ENCODE measurements around the gene MAP3K4.
A peak's percentile ranks its signal among the peaks of the same experiment; 100 is the strongest.
"Not testable (repeated sequence)": the region's sequence is repeated elsewhere in the genome, so short reads cannot be mapped to it uniquely, and the experiment has no call there.

Gene MAP3K4

DNA sequence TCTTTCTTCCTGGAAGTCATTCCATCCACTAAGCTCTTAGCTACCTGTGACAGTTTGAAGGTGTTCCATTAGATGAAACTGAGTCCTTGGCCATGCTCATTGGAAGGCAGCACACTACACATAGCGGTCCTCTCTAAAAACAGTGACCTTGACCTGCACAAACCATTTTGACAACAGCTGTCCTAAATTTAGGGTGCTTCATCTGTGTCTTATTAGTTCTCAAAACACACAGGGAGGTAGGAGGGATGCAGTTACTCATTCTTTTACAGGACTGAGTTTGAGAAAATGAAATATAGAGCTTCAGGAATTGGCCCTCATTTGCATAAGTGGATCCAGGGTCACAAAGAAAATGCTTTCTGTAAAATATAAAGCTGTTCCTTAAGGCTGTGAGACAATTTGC lies 20.4 kb upstream of the MAP3K4 start:
- no peak for DNase-seq

DNA sequence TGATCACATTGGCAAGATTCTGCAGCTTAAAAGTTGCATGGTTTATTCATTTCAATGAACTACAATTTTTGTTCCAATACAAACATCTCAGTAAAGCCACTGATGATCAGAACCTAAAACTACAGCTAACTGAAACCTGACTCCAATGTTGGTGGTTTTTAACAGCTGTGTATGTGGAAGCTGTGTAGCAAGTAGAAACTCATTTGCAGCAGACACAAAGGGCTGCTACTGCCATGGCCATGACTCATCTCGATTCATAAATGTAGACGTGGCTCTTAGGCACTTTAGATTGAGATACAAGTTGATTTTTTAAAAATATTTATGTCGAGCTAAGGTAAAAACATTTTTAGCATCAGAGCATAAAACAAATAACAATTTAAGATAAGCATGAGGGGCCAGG lies 19.5 kb upstream of the MAP3K4 start:
- no peak for DNase-seq

- not testable (repeated sequence) for DNase-seq
Measured at GRCh38 chr6:160972594-160972993, 19.0 kb upstream of the MAP3K4 start.

- DNase-seq: no peak
Measured at GRCh38 chr6:160973311-160974250, 18.0 kb upstream of the MAP3K4 start.

- no peak for DNase-seq
Measured at GRCh38 chr6:160974304-160974771, 17.2 kb upstream of the MAP3K4 start.

DNA sequence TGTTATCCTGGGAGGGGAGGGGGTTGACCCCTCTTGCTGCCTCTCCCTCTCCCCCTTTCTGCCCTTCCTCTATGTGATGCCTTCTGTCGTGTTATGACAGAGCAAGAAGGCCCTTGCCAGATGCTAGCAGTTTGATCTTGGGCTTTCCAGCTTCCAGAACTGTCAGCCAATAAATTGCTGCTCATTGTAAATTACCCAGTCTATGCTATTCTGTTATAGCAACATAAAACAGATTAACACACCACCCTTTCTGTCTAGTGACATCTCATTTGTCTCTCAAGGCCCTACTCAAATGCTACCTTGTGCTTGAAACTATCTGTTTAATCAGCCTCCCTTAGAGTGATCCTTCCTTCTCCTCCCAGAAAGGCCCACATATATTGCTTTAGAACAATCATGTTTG lies 16.4 kb upstream of the MAP3K4 start:
- no peak for DNase-seq

GRCh38 chr6:160975961-160976360 lies 15.6 kb upstream of the MAP3K4 start:
- DNase-seq: not testable (repeated sequence)

DNA sequence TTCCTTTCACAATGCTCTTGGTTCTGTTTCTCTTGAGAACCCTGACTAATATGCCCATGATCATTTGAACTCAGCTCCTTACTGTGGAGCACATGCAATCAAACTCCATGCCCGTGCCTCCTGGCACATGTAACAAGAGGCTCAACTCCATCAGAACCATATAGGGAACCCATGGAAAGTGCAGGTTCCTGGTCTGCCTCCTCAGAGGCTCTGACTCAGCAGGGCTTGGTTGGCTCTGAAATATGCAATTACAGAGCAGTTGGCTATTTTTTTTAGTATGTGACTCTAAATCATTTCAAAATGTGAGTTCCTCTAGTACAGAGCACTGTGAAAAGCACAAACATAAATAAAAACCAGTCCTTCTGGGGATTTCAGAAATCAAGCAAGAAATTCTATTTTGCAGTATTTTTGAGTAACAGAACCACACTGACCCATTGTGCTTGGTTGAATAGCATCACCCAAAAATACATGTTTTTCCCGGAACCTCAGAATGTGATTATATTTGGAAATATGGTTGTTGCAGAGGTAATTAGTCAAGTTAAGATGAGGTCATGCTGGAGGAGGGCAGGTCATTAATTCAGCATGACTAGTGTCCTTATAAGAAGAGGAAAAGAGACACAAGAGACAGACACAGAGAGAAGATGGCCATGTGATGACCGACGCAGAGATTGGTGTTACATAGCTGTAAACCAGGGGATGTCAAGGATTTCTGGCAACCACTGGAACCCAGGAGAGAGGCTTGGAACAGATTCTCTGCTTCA lies 13.2 kb upstream of the MAP3K4 start:
- DNase-seq: no peak

GRCh38 chr6:160979061-160979708 lies 12.4 kb upstream of the MAP3K4 start:
- DNase-seq: no peak

GRCh38 chr6:160983377-160983948 lies 8.1 kb upstream of the MAP3K4 start:
- not testable (repeated sequence) for DNase-seq

GRCh38 chr6:160986851-160987250 lies 4.7 kb upstream of the MAP3K4 start:
- DNase-seq: no peak

DNA sequence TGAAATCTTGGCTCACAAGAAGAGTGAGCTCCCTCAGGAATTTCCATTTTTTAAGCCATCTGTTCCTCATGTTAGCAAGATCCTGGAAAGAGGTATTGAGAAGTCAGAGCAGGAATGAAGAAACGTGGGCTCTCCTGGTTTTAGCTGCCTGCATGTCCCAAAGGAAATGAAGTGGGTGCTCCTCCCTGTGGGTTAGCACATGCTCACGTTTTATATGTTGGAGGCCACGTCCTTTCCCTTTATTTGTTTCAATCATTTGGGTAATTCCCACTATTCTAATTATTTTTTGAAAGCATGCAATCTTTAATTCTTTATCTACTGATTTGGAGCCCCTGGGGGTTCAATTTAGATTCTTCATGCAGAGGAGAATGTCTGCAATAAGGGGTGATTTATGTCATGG lies 4.3 kb upstream of the MAP3K4 start:
- DNase-seq: no peak

DNA sequence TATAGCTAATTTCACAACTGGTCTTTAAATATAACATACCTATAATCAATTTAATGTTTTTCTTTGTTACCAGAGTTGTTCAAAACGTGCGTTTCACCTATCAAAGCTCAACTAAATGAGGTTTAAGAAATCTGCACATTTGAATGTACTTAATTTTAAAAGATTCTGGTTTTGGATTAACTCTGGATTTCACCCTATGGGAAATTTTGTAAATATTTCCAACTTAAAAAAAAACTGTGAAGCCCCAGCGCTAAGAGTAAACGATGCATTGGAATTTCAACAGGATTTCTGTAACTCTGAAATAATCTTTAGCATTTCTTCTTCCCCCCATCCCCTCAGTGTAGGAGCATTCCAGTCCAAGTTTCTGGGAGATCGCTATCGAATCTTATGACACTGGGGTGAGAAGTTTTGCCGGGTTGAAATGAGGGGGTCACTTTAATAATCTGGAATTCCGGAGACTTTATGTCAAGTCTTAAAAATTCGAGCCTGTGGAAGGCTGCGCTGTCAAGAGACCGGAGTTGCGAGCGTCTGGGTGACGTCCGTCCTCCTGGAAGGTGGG lies 643 bp upstream of the MAP3K4 start:
- no peak for DNase-seq

DNA sequence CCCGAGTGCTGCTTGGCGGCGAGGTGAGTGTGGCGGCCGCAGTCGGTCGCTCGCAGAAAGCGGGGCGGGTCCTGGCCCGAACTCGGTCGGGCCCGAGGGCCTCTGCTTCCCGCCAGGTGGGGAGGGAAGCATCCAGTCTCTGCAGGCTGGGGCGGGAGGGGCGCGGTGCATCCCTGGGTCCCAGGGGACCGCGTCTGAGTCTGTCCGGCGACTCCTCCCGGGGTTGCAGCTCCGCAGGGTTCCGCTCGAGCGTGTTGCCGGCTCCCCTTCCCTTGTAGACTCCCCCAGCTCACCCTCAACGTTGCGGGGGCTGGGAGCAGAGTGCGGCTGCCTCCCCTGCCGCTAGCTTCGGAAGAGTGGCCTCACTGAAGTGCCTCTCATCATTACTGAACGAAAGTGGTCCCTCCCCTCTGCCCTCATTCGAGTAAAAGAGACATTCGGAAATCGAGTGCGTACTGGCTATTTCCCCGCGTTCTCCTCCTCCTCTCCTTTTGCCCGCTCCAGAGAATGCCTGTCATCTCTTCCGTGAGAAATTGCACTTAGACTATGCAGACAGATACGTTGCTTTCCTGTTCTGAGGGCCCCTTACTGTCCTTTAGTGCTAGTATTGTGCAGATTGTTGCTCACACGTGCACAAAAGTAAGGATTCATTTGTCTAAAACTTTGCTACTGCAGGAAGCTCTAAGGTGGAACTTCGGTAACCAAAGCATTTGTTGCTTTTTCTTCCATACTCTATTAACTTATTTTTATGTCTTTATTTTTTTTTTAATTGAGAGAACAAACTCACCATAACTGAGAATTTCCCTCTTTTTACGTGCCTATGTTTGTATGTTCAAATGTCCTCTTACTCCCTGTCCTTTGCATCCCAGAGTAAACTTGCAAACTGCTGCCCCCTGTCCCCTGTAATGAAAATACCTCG lies 751 bp downstream of the MAP3K4 start:
- DNase-seq: peak; percentile 40

GRCh38 chr6:160992980-160993314 lies 1.4 kb downstream of the MAP3K4 start:
- DNase-seq: no peak

DNA sequence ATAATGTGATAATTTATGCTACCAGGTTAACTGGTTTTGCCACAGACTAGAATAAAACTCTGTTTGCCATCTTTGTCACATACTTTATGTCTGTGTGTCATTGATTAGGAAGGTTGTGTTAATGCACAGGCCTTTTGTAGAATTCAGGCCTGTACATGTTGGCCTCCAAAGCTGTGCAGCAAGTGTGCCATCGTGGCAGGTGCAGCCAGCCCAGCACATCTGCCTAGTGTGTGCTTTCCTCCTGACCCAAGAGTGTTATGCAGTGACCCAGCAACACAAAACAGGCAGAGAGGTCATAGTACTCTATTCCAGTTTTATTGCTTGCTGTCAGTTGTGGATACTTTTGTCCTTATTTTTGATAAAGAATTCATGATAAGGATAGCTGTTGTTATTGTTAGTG lies 3.7 kb downstream of the MAP3K4 start:
- no peak for DNase-seq

- DNase-seq: no peak
Measured at GRCh38 chr6:160996131-160996601, 4.6 kb downstream of the MAP3K4 start.

GRCh38 chr6:160998217-160998616 lies 6.6 kb downstream of the MAP3K4 start:
- no peak for DNase-seq

DNA sequence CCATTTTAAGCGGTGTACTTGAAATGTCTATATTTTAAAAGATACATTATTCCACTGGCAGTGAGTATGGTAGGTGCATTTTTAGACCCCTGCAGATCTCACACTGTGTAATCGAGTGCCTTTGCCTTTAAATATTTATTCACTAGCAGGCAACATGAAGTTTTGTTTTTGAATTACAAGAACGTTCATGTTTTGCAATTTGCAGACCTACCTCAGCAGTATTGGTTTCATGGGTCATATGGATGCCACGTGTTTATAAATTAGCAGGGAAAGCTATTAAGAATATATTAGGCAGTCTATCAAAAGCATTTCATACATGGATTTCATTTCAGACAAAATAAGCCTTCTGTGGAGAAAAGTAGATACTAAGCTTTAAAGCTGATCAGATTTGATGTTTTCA lies 7.2 kb downstream of the MAP3K4 start:
- no peak for DNase-seq

DNA sequence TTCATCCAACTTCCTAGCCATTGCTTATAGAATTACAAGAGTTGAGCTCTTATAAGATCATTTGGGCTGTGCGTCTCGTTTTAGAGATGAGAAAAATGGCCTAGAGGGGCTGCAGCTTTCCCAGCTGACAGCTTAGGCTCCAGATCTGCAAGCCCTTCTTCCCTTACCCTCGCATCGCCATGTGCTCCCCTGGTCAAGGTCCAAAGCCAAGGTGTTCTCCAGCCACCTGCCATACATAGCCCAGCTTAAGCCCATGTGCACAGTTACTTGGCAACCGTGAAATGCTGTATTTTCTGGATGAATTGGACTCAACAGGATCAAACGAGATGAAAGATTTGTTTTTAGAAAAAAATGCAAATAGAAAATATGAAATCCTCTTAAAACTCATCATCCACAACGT lies 7.9 kb downstream of the MAP3K4 start:
- DNase-seq: no peak

GRCh38 chr6:161000632-161001031 lies 9.1 kb downstream of the MAP3K4 start:
- no peak for DNase-seq

- DNase-seq: peak; percentile 15
Measured at GRCh38 chr6:161001421-161001820, 9.9 kb downstream of the MAP3K4 start.
